Right ventricle myocardium superior (tissue), 1 donor: ENCODE data around the gene SSX2IP. TPM values are rescaled to one million over a fixed set of nuclear protein-coding genes. Genes with fewer than 3 reads are reported as not detected.
"Not testable (repeated sequence)": the region's sequence is repeated elsewhere in the genome, so short reads cannot be mapped to it uniquely, and the experiment has no call there.

Experiments used
- ATAC-seq: fragments of 200-7000 bp; cut with Tn5 transposase; one replicate; pipeline ENCODE4 v1.9.1; 2020; ENCODE audit warnings: mild to moderate bottlenecking; ENCODE audit not compliant: poor library complexity
- DNase-seq: peaks from one replicate; pipeline ENCODE4 v3.0.0-alpha.2; 2020
- intact Hi-C: fragments of 100-400 bp; cut with DNase I; formaldehyde crosslinking; loops from one replicate; pipeline ENCODE4 v1.11.2; 2022
- total RNA-seq: library from RNA; stranded (reverse); fragmentation: NEBNext Ultra II Directional; extraction: Animal tissue kit (Norgen Biotek cat#: 25700); gene quantifications from one replicate; pipeline ENCODE4 v1.2.1, GENCODE V29; 2021
- donor health status: DM: no; HTN: yes; CAD: no; lungs with severe emphysema.

The SSX2IP gene
- total RNA-seq, 1 donor from 2014 or later, result 10.0 TPM

DNA sequence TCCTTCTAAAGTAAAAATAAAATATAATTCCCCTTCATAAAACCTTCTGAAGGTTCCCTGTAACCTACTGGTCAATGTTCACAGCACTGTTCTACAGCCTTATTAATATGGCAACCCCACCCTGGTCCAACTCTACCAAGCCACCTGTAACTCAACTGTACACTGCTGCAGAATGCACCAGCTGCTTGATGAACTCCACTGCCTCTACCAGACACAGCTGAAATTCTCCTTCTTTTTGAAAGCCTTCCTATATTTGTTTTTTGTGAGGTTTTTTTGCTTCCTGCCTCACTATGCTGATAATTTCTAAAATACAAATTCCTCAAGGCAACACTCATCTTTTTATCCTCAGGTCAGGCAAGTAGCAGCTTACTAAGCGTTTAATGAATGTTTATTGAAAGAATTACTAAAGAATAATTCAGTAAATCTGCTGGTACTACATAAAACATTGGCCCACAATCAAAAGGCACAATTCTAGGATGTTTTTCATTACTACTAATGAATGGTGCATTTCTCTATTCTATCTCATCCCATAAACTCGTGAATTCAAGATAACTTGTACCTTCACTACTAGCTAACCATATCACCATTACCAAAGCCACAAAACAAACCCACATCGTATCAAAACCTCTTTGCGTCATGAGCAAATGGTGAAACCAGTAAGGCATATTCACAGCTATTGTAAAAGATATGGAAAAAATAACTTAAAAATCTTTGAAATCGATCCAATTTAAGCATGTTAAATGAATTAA is 2.4 kb downstream of the SSX2IP start:
- ATAC-seq (no peak), DNase-seq (no peak)
- intact Hi-C loops, result loop anchor here (10.0 kb wide), 1 partner anchor 63 kb away; no protein-coding TSS in a partner anchor

DNA sequence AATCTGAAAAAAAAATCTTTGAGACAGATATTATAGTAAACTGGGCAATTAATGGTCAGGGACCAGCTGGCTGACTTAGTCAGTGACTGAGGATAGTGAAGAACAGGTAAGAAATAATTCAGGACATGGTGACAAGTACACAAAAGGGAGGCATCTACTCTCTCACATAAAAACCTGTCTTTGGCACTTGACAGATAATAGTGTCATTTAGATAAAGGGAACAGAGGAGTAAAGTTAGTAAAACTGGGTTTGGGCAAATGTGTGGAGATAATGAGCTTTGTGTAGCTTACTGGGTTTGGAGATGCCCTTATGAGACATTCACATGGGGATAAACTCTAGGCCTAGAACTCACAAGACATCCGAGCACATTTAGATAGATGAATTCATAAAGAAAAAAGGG is 4.0 kb downstream of the SSX2IP start:
- no peak for ATAC-seq
- intact Hi-C loops, result loop anchor here (10.0 kb wide), 1 partner anchor 61 kb away; no protein-coding TSS in a partner anchor
- no peak for DNase-seq

DNA sequence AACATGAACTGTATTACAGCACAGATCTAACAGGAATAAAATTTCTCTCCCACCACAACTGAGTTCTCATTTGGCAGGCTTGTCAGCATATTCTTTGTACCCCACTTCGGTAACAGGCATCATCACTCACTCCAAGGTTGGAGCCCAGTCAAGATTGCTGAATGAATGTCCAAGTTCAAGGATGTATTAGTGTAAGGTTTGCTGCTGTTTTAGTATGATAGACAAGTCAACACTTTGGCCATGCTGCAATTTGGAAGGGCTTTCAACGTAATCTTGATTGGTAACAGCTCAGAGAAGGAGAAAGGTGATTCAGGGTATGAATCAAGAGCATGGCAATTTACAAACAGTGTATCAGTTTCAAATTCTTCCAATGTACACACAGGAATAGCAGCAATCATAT is 6.8 kb downstream of the SSX2IP start:
- intact Hi-C loops, result loop anchor here (10.0 kb wide), 1 partner anchor 59 kb away; no protein-coding TSS in a partner anchor
- DNase-seq (no peak), ATAC-seq (no peak)

DNA sequence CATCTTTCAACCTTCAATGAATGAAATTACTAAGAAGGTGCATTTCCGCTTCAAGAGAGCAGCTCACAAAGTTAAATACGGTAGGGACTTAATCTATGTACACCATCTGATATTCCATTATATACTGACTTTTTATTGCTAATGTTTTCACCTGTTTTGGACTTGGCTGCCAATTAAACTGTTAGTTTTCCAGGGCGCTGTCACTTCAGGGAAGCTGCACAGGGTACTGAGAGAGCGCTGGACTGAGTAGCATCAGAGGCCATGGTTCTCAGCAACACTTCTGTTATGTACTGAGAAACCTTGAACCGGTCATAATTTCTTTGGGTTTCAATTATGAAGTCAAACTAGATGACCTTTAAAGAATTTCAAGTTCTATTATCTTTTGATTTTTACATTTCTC is 8.2 kb downstream of the SSX2IP start:
- ATAC-seq (no peak), DNase-seq (no peak)
- intact Hi-C loops, result loop anchor here (10.0 kb wide), 1 partner anchor 57 kb away; no protein-coding TSS in a partner anchor

DNA sequence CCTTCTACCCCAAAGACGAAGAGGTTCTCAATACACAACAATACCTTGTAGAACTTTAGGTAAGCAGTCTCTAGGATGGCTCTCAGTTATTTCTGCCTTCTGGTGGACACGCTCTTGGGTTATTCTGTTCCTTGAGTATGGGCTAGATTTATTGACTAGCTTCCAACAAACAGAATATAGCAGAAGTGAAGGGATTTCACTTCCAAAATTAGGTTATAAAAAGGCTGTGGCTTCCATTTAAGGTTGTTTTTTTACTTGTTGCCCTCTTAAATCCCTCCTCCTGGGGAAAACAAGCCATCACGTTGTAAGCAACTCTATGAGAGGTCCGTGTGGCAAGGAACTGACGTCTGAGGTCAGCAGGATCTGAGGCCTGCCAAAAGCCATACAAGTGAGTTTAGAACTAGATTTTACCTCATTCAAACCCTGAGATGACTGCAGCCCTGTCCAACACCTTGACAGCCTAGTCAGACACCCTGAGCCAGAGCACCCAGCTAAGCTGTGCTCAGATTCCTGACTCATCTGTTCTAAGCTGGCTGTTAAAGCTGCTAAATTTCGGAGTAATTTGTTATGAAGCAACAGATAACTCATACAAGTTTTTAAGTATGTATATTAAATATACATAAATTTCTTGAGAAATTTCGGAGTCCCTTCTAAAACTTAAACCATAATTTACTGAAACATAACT is 12.7 kb downstream of the SSX2IP start:
- DNase-seq, result no peak
- no peak for ATAC-seq
- intact Hi-C loops, result no loop called here

DNA sequence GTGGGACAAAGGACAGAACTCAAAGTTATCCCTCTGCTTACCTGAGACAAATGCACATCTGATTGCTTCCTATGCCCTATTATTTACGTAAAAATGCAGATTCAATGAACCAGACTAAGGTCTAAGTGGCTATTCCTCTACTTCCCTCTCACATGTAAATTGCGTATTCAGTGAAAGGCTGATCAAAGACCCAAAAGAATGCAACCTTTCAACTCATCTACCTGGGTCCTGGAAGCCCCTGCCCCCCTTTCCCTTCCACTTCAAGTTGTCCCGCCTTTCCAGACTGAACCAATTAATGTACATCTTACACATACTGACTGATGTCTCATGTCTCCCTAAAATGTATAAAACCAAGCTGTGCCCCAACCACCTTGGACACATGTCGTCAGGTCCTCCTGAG is 14.6 kb downstream of the SSX2IP start:
- intact Hi-C loops, result no loop called here
- DNase-seq (no peak), ATAC-seq (no peak)

DNA sequence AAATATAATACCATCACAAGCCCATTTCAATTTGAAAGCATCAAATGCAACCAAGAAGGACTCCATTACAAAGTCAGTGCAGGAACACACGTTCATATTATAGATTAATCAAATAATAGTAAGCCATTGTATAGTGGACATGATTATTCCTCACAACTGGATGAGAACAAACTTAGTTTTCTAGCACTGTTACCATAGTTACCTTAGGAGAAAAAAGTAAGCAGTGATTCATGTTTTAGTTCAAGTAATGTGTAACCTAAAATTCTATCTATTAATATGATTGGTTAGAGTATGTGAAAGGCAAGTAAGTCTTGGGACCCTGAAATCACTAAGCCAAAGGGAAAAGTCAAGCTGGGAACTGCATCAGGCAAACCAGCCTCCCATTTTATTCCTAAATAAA is 15.2 kb downstream of the SSX2IP start:
- intact Hi-C loops, result no loop called here
- ATAC-seq (no peak), DNase-seq (no peak)

DNA sequence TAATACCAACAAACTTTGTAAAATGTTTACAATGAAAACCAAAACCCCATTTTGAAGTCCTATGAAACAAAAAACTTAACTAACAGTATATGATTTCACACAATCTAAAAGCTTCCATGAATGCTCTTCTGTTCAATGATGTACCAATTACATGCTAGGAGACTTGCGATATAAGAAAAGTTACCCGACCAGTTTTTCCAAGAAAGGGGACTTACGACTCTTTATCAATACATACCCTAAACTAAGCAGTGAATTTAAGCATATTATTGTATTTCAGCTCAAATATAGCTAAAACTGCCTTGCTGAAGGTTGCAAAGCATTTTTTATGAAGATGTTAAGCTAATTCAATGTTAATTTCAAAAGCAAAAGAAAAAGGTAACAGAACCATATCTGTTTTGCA is 15.6 kb downstream of the SSX2IP start:
- no peak for DNase-seq
- intact Hi-C loops, result no loop called here
- ATAC-seq, result no peak

DNA sequence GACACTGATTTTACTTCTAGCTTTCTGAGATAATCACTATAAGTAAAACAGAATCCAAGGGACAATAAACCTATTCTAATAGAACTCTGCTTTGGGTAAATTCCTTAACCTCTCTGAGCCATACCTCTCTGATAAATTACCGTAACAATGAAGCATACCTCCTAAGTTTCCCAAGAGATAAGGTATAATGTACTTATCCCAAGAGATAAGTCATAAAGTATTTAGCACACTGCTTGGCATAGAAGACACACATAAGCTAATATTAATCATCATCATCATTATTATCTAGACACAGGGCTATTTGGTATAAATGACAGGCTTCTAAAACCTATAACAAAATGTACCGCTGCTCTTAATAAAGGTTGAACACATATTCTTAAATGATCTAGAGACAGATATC is 16.2 kb downstream of the SSX2IP start:
- intact Hi-C loops, result no loop called here
- no peak for DNase-seq
- no peak for ATAC-seq

DNA sequence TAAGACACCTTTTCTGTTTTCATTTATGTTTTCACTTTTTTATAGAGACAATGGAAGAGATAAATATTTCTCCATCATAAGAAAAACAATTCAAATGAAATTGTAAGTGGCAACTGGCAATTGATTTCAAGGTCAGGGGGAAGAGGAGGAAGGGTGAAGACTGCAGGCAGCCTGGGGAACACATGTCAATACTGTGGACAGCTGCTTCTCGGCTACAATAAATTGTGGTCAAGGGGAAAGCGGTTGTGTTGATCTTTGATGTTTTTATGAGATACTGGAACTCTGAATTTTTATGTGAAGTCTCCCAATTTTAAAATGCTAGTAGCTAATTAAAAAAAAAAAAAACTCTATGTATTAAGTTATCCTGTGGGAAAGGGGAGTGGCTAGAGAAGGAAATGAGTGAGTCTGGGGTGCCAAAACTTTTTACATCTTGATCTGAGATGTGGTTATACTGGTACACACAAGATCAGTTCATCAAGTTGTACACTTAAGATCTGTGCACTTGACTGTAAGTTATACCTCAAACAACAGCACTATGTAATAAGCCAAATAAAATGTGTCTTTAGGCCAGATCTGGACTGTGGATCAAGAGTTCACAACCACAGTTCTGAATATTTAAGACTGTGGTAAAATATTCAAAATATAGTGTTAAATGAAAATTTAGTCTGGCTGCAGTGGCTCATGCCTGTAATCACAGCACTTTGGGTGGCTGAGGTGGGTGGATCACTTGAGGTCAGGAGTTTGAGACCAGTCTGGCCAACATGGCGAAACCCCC is 18.0 kb downstream of the SSX2IP start:
- ATAC-seq (no peak), DNase-seq (no peak)
- intact Hi-C loops, result no loop called here

DNA sequence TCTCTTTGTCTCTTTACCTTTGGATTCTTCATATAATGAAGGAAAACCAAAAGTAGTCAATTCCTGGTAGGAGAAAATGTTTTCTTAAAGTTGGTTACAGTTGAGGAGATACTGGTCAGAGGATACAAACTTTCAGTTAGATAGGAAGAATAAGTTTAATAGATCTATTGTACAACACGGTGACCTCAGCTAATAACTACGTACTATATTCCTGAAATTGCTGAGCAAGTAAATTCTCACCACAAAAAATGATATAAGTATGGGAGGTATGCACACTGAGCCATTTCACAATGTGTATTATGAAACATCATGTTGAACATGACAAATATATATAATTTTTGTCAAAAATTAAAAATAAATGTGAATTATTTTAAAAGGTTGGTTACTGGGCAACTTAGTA is 20.4 kb downstream of the SSX2IP start:
- no peak for DNase-seq
- no peak for ATAC-seq
- intact Hi-C loops, result no loop called here

DNA sequence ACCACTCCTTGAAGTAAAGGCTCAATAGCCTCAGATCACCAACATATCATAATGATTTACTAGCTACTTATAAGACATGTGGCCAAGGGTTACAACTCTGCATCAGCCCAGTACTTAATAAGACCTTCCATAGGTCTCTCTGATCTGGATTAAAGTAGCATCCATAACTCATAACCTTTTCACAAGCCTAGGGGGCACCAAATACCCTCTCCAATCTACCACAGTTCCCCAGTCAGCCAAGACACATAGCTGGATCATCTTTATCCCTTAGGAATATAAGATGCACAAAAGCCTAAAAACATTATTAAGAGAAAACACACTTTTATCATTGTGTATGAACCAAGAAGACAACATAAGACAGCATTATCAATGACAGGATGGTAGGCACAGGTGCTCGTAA is 22.1 kb downstream of the SSX2IP start:
- no peak for DNase-seq
- no peak for ATAC-seq
- intact Hi-C loops, result no loop called here

DNA sequence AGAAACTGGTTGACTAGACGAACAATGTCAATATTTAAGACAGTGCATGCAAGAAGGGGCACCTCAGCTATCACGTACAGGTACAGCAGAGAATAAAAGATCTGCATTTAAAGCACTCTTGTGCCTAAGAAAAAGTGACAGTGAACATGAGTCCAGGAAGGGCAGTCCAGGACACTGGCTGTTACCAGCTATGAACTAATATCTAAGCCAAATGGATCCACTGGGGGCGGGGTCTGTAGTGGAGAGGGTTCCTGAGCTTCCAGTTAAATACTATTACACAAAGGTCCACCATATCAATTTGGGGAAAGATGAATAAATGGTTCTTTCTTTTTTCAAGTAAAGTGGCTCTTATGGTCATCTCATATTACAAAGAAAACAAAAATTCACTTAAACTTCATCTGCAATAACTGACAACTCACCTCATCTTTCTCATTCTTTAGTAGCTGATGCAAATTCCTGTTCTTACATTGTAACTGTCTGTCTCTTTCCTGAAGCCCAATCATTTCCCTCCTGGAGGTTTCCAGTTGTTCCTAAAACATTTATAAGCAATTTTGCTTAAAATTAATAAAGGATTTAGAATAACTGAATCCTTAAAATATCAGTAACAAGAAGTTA is 24.5 kb downstream of the SSX2IP start:
- DNase-seq, result no peak
- intact Hi-C loops, result no loop called here
- ATAC-seq, result no peak

DNA sequence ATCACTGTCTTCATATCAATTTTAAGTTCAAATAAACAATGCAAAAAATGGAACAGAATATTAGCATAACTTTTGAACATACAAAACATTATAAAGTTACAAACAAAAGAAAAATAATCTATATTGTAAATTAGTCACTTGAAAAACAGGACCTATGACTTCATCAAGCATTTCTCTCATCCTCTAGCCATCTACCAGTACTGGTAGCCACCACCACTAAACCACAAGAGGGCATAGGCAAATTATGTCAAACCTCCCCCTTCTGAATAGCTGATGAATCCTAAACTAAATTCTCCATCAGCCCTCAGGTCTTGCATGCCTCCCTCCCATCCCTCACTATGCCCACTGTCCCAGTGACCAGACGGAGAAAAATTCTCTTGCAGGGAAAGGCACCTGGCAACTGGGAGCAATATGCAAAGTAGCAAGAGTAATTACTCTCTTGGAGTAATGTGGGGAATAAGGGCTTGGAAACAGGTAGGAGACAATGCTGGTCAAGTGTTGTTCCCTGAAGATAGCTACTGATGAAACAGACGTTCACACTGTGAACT is 37.1 kb downstream of the SSX2IP start:
- intact Hi-C loops, result no loop called here
- ATAC-seq, result no peak
- DNase-seq, result no peak

DNA sequence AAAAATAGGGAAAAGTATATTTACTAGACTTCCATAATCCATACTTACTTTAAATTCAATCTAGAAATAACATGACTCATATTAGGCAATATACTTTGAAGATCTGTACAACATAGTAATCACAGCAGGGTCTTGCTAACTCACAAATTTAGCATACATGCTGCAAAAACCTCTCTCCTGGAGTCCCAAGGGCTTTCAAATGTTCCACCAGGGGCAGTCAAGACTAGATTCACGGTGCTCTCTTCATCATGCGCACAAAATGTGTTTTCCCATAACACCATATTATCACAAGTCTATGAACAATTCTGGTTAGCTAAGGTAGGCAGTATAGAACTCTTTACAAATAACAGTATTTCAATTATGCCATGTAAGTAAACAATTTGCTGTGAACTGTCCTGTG is 45.8 kb downstream of the SSX2IP start:
- ATAC-seq (no peak), DNase-seq (no peak)
- intact Hi-C loops, result no loop called here

DNA sequence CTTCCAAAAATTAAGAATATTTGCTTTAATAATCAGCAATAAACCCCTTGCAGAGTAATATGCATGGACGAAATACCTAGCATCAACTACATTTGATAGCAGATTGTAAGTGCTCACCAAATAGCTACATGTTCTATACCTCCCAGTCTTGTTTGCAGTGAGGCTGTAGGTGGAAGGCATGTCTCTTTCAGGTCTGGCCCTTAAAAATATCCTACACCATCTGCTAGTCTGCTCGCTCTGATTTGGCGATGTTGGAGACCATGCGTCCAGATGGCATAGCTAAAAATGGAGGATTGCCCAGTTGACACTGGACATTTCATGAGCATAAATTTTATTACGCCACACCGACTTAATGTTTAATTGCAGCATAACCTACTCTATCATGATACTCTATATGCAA is 47.1 kb downstream of the SSX2IP start:
- DNase-seq (no peak), ATAC-seq (no peak)
- intact Hi-C loops, result no loop called here

DNA sequence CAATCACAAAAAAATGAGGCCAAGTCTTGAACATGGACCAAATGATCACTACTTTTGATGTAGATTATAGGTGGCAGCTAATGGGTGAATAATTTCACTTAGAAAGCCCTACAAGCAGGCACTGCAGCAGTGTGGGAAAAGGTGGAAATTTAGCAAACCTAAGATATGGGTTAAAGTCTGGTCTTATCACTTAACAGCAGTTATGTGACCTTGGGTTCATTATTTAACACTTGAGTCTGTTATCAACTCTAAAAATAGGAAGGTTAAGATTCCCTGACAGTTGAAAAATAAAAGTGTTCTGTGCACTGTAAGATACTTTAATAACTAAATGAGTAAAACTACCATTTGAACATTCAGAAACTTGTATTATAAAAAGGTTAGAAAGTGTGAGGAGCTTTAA is 47.5 kb downstream of the SSX2IP start:
- DNase-seq, result no peak
- intact Hi-C loops, result no loop called here
- ATAC-seq, result peak; percentile 56

DNA sequence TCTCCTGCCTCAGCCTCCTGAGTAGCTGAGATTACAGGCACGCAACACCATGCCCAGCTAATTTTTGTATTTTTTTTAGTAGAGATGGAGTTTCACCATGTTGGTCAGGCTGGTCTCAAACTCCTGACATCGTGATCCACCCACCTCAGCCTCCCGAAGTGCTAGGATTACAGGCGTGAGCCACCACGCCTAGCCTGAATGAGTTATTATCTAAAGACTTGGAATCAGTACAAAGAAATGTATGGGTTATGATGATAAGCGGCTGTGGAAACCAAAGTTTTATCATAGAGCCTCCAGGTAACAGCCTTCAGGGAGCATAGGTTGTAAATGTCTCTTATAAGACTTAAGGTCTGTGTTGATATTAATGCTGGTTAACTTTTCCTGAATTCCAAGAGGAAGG is 50.5 kb downstream of the SSX2IP start:
- intact Hi-C loops, ATAC-seq, DNase-seq: not testable (repeated sequence)

DNA sequence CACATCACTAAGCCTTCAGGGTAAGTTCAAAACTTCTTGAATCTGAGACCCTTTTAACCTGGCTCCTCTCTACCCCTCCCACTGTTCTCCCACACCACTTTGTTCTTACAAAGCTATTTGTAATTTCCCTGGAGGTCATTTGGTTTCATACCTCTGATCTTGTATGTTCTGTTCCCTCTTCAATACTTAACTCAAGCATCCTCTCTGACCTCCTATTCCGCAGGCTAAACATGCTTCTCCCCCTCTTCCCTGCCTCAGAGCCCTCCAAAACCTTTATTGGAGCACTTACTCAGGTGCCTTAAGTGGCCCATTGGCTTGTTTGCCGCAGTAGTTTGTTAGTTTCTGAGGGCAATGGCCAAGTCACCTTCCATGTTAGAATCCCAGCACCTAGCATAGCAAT is 54.8 kb downstream of the SSX2IP start:
- DNase-seq (no peak), ATAC-seq (no peak)
- intact Hi-C loops, result no loop called here
